Measurements from ENCODE around the gene SORL1-AS1.
"Not testable (repeated sequence)": the region's sequence is repeated elsewhere in the genome, so short reads cannot be mapped to it uniquely, and the experiment has no call there.

Gene SORL1-AS1

DNA sequence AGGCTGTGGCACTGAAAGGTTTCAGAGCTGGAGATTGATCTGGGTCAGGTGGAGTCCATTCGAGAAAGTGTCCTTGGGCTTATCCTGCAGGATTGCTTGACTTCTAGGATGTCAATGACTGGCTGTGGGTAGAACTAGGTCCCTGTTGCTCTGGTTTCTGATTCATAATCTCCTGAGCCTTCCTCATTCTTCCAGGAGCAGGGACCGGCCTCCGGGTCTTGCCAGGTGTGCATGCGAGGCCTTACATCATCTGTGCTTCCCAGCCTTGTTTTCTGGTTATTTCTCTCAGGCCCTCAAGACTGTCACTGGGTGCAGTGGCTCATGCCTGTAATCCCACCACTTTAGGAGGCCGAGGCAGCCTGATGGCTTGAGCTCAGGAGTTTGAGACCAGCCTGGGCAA, 33.3 kb upstream of the SORL1-AS1 start:
- H3K9me3 ChIP-seq (ENCODE audit: control insufficient read depth, low read length): no peaks in the 10 kb centered on the region
- peaks cover 15% of the 10 kb centered on the region for H3K36me3 ChIP-seq (ENCODE audit: control insufficient read depth, insufficient read depth, low read length)
- no peak overlapping the region for H3K27ac ChIP-seq (ENCODE audit: low read depth, low read length, severe bottlenecking)
- no peak overlapping the region for H3K4me3 ChIP-seq (ENCODE audit: extremely low read depth, insufficient read depth, low read length, poor library complexity, severe bottlenecking)
- 98% methylated on average over 4 to 5 of the region's 5 CpGs for WGBS, 2 experiments (ENCODE audit: insufficient coverage in 2 of 2)
- peaks cover 18% of the 10 kb centered on the region for H3K4me1 ChIP-seq (ENCODE audit: control insufficient read depth, insufficient read depth, low read length, poor library complexity, severe bottlenecking)

DNA sequence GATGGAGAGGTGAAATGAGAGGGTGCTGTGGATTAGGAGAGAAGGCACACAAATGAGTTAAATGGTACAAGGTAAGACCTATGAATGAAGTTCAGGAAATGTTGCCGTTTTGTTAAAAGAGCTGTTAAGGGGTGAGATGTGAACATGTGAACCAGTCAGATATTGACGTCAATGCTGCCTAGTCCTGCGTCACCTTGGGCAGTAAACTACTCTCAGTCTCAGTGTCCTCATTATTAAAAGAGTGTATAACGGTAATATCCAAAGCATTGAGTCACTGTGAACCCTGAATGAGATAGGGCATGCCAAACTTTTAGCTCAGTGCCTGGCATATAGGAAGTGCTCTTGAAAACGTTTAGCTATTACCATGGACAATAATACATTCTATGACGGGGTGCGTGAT, 32.4 kb upstream of the SORL1-AS1 start:
- Histone ChIP-seq H3K4me3 (ENCODE audit: extremely low read depth, insufficient read depth, low read length, poor library complexity, severe bottlenecking) (no peak overlapping the region), H3K36me3 (ENCODE audit: control insufficient read depth, insufficient read depth, low read length) (peaks cover 13% of the 10 kb centered on the region), H3K27ac (ENCODE audit: low read depth, low read length, severe bottlenecking) (no peak overlapping the region), H3K9me3 (ENCODE audit: control insufficient read depth, low read length) (no peaks in the 10 kb centered on the region), H3K4me1 (ENCODE audit: control insufficient read depth, insufficient read depth, low read length, poor library complexity, severe bottlenecking) (peaks cover 18% of the 10 kb centered on the region)
- WGBS, 2 experiments (ENCODE audit: insufficient coverage in 2 of 2): 85 to 98% methylated on average over 5 to 6 of the region's 7 CpGs

DNA sequence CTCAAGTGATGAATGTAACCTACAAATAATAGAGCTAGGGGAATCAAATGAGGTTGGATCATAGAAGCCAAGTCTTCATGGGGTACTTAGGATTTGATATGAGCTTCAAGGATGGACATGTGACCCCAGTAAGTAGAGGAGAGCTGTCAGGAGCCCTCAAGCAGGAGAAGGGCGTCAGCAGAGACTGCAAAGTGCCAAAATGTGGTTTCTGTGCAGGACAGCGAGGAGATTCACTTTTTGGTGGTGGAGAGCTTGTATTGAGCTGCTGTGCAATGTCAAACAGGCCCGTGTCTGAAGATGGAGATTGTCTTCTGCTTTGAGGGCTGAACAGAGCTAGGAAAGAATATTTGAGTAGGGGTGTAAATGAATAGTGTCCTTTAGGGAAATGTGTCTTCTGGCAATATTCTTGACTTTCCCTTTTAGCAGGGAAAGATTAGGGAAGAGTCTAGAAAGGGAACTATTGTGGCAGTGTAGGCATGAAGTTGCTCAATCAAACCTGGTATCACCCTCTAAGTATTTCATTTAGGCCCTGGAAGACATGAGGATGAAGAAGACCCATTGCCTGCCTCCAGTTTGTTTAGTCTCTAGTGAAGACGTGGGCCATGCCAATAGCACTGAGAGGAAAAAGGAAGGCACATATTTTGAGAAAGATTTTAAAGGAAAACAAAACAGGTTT, 31.2 kb upstream of the SORL1-AS1 start:
- H3K4me1 ChIP-seq (ENCODE audit: control insufficient read depth, insufficient read depth, low read length, poor library complexity, severe bottlenecking): peaks cover 27% of the 10 kb centered on the region
- H3K36me3 ChIP-seq (ENCODE audit: control insufficient read depth, insufficient read depth, low read length): peaks cover 9% of the 10 kb centered on the region
- WGBS, 2 experiments (ENCODE audit: insufficient coverage in 2 of 2): 92 to 97% methylated on average over 4 of the region's 4 CpGs
- H3K4me3 ChIP-seq (ENCODE audit: extremely low read depth, insufficient read depth, low read length, poor library complexity, severe bottlenecking): no peak overlapping the region
- H3K9me3 ChIP-seq (ENCODE audit: control insufficient read depth, low read length): no peaks in the 10 kb centered on the region
- H3K27ac ChIP-seq (ENCODE audit: low read depth, low read length, severe bottlenecking): no peak overlapping the region

DNA sequence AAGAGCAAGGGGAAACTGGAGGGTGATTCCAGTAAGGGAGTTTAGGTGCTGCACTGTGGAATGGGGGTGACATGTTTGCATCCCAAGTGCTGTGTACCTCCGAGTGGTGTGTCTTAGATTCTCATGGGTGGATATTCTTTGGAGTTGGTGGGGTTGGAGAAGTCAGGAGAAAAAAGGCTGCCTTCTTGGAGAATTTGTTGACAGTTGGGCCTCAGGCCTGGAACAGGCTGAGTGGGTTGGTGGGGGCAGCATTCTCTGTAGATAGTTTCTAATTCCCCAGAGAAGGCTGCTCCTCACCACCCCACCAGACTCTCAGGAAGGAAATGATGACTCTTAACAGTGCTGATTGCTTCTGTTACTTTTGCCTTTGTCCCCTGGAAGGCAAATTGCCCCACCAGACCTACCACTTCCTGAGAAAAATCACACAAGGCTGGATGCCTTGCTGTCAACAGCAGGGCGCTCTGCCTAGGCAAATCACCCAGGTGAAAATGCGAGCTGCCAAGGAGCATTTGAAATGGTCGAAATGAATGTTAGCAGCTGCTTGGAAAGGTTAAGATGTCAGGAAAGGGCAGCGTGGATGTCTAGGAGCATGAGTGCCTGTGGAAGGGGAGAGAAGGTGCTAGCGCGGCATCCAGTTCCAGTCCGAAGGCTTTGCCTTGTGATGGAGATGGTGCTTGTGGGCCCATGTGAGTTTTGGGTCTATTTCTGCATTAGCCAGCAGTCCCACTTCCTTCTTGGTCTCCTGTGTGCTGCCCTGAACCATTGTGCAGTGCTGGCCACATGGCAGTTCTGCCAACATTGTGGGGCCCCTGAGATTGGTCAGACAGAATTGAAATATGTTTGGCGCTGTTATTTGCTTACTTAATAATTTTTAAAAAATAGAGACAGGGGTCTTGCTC, 29.7 kb upstream of the SORL1-AS1 start:
- Histone ChIP-seq H3K9me3 (ENCODE audit: control insufficient read depth, low read length) (no peaks in the 10 kb centered on the region), H3K36me3 (ENCODE audit: control insufficient read depth, insufficient read depth, low read length) (peaks cover 11% of the 10 kb centered on the region), H3K27ac (ENCODE audit: low read depth, low read length, severe bottlenecking) (peak overlapping the region; percentile 79), H3K4me1 (ENCODE audit: control insufficient read depth, insufficient read depth, low read length, poor library complexity, severe bottlenecking) (peaks cover 31% of the 10 kb centered on the region), H3K4me3 (ENCODE audit: extremely low read depth, insufficient read depth, low read length, poor library complexity, severe bottlenecking) (no peak overlapping the region)
- 77 to 79% methylated on average over 6 to 8 of the region's 9 CpGs for WGBS, 2 experiments (ENCODE audit: insufficient coverage in 2 of 2)

GRCh38 chr11:121481484-121482230, 28.9 kb upstream of the SORL1-AS1 start:
- H3K9me3 ChIP-seq (ENCODE audit: control insufficient read depth, low read length); H3K4me3 ChIP-seq (ENCODE audit: extremely low read depth, insufficient read depth, low read length, poor library complexity, severe bottlenecking): not testable (repeated sequence)
- peaks cover 11% of the 10 kb centered on the region for H3K36me3 ChIP-seq (ENCODE audit: control insufficient read depth, insufficient read depth, low read length)
- peaks cover 31% of the 10 kb centered on the region for H3K4me1 ChIP-seq (ENCODE audit: control insufficient read depth, insufficient read depth, low read length, poor library complexity, severe bottlenecking)
- WGBS, 2 experiments (ENCODE audit: insufficient coverage in 2 of 2): 78 to 80% methylated on average over 1 of the region's 2 CpGs
- peak overlapping the region; percentile 79 for H3K27ac ChIP-seq (ENCODE audit: low read depth, low read length, severe bottlenecking)

DNA sequence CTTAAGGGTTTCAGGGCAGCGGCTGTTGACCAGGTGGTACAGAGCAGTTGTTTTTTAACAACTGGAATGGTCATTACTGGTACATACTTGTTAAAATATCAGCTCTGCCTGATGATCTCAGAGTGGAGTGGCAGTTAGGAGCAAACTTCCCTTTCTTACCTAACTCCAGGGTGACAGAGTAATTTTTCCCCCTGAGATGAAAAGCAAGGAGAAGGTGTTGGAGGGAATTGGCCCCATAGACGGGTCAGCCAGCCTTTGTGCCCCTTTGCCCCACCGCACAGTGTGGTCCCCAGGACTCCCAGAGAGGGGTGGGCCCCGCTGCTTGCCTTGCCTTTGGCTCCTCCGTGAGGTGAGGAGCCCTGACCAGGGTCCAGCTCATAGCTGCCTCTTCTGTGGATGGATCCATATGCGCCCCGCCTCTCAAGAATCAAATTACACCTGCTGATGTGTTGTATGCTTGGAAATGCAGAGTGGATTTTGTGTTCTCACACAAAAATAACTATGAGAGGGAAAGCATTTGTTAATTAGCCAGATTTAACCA, 27.0 kb upstream of the SORL1-AS1 start:
- H3K36me3 ChIP-seq (ENCODE audit: control insufficient read depth, insufficient read depth, low read length): peaks cover 11% of the 10 kb centered on the region
- 63 to 79% methylated on average over 5 to 6 of the region's 7 CpGs for WGBS, 2 experiments (ENCODE audit: insufficient coverage in 2 of 2)
- H3K27ac ChIP-seq (ENCODE audit: low read depth, low read length, severe bottlenecking): peak overlapping the region; percentile 39
- H3K4me1 ChIP-seq (ENCODE audit: control insufficient read depth, insufficient read depth, low read length, poor library complexity, severe bottlenecking): peaks cover 35% of the 10 kb centered on the region
- H3K4me3 ChIP-seq (ENCODE audit: extremely low read depth, insufficient read depth, low read length, poor library complexity, severe bottlenecking): no peak overlapping the region
- no peaks in the 10 kb centered on the region for H3K9me3 ChIP-seq (ENCODE audit: control insufficient read depth, low read length)

GRCh38 chr11:121478895-121479697, 26.3 kb upstream of the SORL1-AS1 start:
- WGBS, 2 experiments (ENCODE audit: insufficient coverage in 2 of 2): 52 to 57% methylated on average over 20 of the region's 25 CpGs
- H3K9me3 ChIP-seq (ENCODE audit: control insufficient read depth, low read length): no peaks in the 10 kb centered on the region
- no peak overlapping the region for H3K4me3 ChIP-seq (ENCODE audit: extremely low read depth, insufficient read depth, low read length, poor library complexity, severe bottlenecking)
- H3K36me3 ChIP-seq (ENCODE audit: control insufficient read depth, insufficient read depth, low read length): peaks cover 11% of the 10 kb centered on the region
- H3K27ac ChIP-seq (ENCODE audit: low read depth, low read length, severe bottlenecking): peak overlapping the region; percentile 39
- peaks cover 35% of the 10 kb centered on the region for H3K4me1 ChIP-seq (ENCODE audit: control insufficient read depth, insufficient read depth, low read length, poor library complexity, severe bottlenecking)

DNA sequence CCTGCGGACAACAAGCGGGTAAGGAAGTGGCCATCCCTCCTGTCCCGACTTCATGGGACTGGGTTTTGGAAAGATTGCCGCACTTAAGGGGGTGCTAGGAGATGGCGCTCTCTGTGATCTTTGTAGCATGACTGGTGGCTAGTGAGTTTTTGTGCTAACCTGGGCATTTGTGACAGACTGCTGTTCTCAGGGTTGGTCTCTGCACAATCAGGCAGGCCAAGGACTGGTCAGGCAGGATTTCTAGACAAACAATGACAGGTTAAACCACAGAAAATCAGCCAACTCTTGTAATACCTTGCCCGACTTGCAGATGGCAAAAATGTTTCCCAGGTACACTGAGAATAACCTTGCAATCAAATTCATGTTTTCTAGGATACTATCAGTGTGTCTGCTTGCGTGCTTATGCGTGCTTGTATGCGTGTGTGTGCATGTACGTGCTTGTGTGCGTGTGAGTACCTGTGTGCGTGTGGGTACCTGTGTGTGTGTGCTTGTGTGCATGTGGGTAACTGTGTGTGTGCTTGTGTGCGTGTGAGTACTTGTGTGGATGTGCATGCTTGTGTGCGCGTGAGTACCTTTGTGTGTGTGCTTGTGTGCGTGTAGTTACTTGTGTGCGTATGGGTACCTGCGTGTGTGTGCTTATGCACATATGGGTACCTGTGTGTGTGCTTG, 25.6 kb upstream of the SORL1-AS1 start:
- 92 to 97% methylated on average over 6 to 18 of the region's 18 CpGs for WGBS, 2 experiments (ENCODE audit: insufficient coverage in 2 of 2)

GRCh38 chr11:121476379-121477032, 23.7 kb upstream of the SORL1-AS1 start:
- 77 to 81% methylated on average over 2 to 3 of the region's 5 CpGs for WGBS, 2 experiments (ENCODE audit: insufficient coverage in 2 of 2)
- H3K4me3 ChIP-seq (ENCODE audit: extremely low read depth, insufficient read depth, low read length, poor library complexity, severe bottlenecking): no peak overlapping the region
- peaks cover 11% of the 10 kb centered on the region for H3K36me3 ChIP-seq (ENCODE audit: control insufficient read depth, insufficient read depth, low read length)
- peaks cover 17% of the 10 kb centered on the region for H3K4me1 ChIP-seq (ENCODE audit: control insufficient read depth, insufficient read depth, low read length, poor library complexity, severe bottlenecking)
- H3K9me3 ChIP-seq (ENCODE audit: control insufficient read depth, low read length): no peaks in the 10 kb centered on the region
- H3K27ac ChIP-seq (ENCODE audit: low read depth, low read length, severe bottlenecking): no peak overlapping the region

More for the DNA sequence above, 25.6 kb upstream of the SORL1-AS1 start:
- no peaks in the 10 kb centered on the region for H3K9me3 ChIP-seq (ENCODE audit: control insufficient read depth, low read length)
- H3K4me3 ChIP-seq (ENCODE audit: extremely low read depth, insufficient read depth, low read length, poor library complexity, severe bottlenecking): no peak overlapping the region
- peaks cover 11% of the 10 kb centered on the region for H3K36me3 ChIP-seq (ENCODE audit: control insufficient read depth, insufficient read depth, low read length)
- no peak overlapping the region for H3K27ac ChIP-seq (ENCODE audit: low read depth, low read length, severe bottlenecking)
- H3K4me1 ChIP-seq (ENCODE audit: control insufficient read depth, insufficient read depth, low read length, poor library complexity, severe bottlenecking): peaks cover 34% of the 10 kb centered on the region

Data from mesodermal cell (in vitro differentiated cells).